Endothelial cell (in vitro differentiated cells): Measurements from ENCODE around the gene NUP214. TPM values are rescaled to one million over a fixed set of nuclear protein-coding genes. Genes with fewer than 3 reads are reported as not detected.

Experiments used
- DNase-seq: peaks from one replicate; pipeline ENCODE4 v3.0.0; 2021; ENCODE audit warnings: low spot score
- H3K27ac Mint-ChIP-seq: one replicate; pipeline ENCODE4 v1.8.0; 2021; ENCODE audit warnings: mixed read lengths, inconsistent platforms; ENCODE audit not compliant: unreplicated experiment
- H3K27me3 Mint-ChIP-seq: one replicate; pipeline ENCODE4 v1.8.0; 2021; ENCODE audit warnings: mild to moderate bottlenecking, moderate library complexity, mixed read lengths, inconsistent platforms; ENCODE audit not compliant: unreplicated experiment
- H3K36me3 Mint-ChIP-seq: one replicate; pipeline ENCODE4 v1.8.0; 2021; ENCODE audit warnings: mild to moderate bottlenecking, low read depth, mixed read lengths, inconsistent platforms; ENCODE audit not compliant: unreplicated experiment
- H3K4me1 Mint-ChIP-seq: one replicate; pipeline ENCODE4 v1.8.0; 2021; ENCODE audit warnings: mild to moderate bottlenecking, mixed read lengths, inconsistent platforms; ENCODE audit not compliant: unreplicated experiment
- H3K4me3 Mint-ChIP-seq: one replicate; pipeline ENCODE4 v1.8.0; 2021; ENCODE audit warnings: mild to moderate bottlenecking, mixed read lengths, inconsistent platforms; ENCODE audit not compliant: unreplicated experiment
- H3K9me3 Mint-ChIP-seq: one replicate; pipeline ENCODE4 v1.8.0; 2021; ENCODE audit warnings: mixed read lengths, inconsistent platforms; ENCODE audit not compliant: unreplicated experiment
- CTCF ChIP-seq: fragments of 200-600 bp; sonication (generic); IDR thresholded peaks from one replicate; pipeline ENCODE4 v1.5.0; 2021; ENCODE audit warnings: antibody characterized with exemption; ENCODE audit not compliant: unreplicated experiment
- total RNA-seq: library from RNA; stranded (reverse); fragmentation: NEBNext Ultra II Directional; extraction: Animal tissue kit (Norgen Biotek cat#: 25700); gene quantifications from one replicate; pipeline ENCODE4 v1.2.1, GENCODE V29; 2021; ENCODE audit not compliant: unreplicated experiment

NUP214 gene
- total RNA-seq, 1 donor from 2014 or later: 60.8 TPM

- Mint-ChIP-seq H3K4me3 (peak overlapping the region; percentile 89), H3K36me3 (peaks cover 20% of the 10 kb centered on the region), H3K9me3 (no peaks in the 10 kb centered on the region), H3K27me3 (peaks cover 17% of the 10 kb centered on the region), H3K27ac (no peak overlapping the region), H3K4me1 (peaks cover 29% of the 10 kb centered on the region)
- DNase-seq: no peak
- TF ChIP-seq CTCF: no peak
These were observed 153.3 kb downstream of the NUP214 start for GRCh38 chr9:131278702-131279111.

- Mint-ChIP-seq H3K36me3 (peaks cover 14% of the 10 kb centered on the region), H3K27ac (no peak overlapping the region), H3K4me3 (peak overlapping the region; percentile 82), H3K4me1 (peaks cover 23% of the 10 kb centered on the region), H3K27me3 (peaks cover 17% of the 10 kb centered on the region), H3K9me3 (no peaks in the 10 kb centered on the region)
- no peak for TF ChIP-seq CTCF
- DNase-seq: no peak
These were observed 153.9 kb downstream of the NUP214 start for GRCh38 chr9:131279196-131279862.

GRCh38 chr9:131279863-131280570 lies 154.6 kb downstream of the NUP214 start:
- Mint-ChIP-seq H3K4me3 (no peak overlapping the region), H3K9me3 (no peaks in the 10 kb centered on the region), H3K27me3 (peaks cover 19% of the 10 kb centered on the region), H3K27ac (no peak overlapping the region), H3K4me1 (peaks cover 18% of the 10 kb centered on the region), H3K36me3 (peaks cover 12% of the 10 kb centered on the region)
- no peak for TF ChIP-seq CTCF
- no peak for DNase-seq

GRCh38 chr9:131280660-131281059 lies 155.3 kb downstream of the NUP214 start:
- Mint-ChIP-seq H3K4me1 (peaks cover 14% of the 10 kb centered on the region), H3K9me3 (no peaks in the 10 kb centered on the region), H3K27me3 (peaks cover 19% of the 10 kb centered on the region), H3K4me3 (no peak overlapping the region), H3K36me3 (peaks cover 12% of the 10 kb centered on the region), H3K27ac (no peak overlapping the region)
- no peak for DNase-seq
- no peak for TF ChIP-seq CTCF
